Fibroblast of skin of back (primary cell): ENCODE results near the gene CIB4.

ENCODE experiments used
- DNase-seq: peaks from one replicate; pipeline ENCODE4 v3.0.0-alpha.2; 2013

CIB4 gene

DNA sequence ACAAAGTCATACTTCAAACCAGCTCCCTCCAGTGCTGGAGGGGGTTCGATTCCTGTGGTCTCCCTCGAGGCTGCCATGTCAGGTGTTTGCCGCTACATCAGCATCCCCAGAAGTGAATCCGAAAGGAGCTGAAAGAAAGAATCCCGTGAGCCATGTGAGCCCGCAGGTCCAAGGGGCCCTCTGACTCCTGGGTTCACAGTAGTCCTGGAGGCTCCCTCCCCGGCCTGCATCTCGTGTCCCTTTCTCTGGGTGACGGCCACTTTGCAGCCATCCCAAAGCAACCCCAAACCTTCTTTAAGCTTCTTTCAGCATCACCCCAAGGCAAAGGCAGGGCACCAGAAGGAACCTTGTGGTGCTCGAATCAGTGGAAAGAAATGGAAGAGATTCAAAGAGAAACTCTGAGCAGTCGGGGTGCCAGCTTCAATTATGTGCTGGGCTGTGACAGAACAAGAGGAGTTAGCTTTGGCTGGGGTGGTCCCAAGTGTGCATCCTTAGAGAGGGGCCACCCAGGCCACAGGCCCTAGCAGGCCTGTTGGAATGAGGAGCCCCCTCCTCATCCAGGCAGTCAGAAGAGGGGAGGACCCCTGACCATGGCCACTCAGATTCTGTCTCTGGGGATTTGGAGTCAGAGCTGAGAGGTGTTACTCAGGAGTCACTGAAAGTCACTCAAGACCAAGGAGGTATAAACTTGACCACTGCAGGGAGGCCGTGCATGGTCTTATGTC is 59.7 kb downstream of the CIB4 start:
- no peak for DNase-seq

DNA sequence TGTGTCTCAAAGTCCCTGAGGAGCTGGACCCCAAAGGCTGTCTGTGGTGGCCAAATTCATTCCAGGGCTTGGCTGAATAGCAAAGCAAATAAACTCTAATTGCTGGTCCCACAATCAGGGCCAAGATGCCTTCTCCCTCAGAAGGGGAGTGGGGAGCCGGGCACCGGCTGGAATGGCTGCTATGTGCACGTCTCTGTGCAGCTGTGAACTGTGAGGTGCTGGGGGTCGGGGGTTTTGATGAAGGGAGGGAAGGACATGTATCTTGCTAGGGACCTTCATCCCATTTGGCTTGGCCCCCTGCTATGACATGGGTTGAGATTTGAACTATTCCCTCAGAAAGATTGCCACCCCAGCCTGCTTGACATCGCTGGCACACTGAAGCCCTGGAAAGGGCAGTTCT is 60.4 kb downstream of the CIB4 start:
- no peak for DNase-seq

DNA sequence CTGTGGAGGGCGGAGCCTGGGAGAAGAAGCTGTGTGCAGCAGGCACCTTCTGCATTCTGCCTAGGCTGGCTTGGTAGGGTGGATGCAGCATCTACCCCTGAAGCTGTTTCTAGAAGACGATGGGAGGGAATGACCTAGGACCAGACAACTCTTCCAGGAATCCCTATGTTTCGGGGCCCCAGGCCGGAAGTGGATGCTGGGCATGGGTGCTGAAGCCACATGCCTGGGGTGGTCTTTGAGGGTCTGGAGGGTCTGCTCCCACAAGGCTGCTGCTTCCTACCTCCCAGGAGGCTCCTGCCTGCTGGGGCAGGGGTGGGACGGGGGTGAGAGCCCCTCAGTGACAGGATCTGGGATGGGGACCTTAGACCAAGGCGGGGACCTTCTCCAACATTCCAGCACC is 61.0 kb downstream of the CIB4 start:
- no peak for DNase-seq

DNA sequence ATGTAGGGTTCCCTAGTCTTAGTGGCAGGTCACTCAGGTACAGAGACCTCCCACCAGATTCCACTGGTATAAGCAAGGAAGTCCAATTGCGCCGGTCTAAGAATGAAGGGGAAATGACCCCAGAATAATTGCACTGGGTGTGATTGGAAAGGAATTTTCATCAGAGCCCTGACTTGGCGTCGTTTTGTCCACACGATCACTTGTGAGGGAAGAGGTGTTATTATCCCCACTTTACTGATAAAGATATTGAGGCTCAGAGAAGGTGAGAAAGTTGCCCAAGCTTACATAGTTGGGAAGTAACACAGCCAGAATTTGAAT is 61.5 kb downstream of the CIB4 start:
- no peak for DNase-seq

DNA sequence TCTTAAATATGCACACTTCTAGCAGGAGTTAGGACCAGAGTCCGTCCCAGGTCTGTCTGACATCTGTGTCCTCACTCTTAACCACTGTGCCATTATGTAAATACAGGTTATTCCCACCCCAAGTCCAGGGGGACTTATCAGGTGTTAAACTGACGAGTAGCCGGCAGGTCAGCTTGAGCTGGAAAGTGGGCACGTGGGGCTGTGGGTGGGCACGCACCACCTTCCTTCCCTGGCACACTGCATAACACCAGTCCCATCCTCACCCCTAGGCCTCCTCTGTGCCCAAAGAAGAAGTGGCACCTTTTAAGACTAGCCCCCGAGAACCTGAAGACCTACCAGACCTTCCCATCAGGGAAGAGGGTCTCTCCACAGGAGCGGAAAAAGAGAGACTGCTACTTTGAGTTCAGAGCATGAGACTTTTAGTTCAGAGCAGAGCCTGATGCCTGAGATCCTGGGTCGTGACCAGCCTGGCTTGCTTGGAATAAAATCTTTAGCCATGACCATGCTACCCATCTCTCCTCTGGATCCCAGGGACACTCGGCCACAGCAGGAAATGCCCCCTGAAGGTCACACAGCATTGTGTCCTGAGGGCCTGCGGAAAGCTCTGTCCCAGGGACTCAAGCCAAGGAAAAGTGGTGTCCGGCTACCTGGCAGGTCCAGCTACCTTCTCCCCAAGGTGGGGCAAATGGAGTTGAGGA is 62.0 kb downstream of the CIB4 start:
- no peak for DNase-seq

DNA sequence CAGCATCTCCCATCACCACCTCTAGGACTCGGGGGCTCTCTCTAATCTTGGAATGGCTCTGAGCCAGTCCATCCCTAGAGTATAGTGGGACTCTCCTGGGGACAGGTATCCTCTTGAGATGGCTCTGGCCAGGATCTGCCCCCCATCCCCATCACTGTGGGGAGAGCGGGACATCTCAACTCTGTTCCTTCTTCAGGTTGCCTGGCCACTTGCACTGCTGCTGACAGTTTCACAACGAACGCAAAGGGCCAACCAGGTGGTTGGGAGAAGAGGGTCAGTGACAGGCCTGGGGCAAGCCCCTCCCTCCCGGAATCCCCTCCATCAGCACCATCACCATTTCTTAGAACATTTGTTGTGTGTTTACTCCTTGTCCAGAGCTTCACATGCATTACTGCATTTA is 62.6 kb downstream of the CIB4 start:
- DNase-seq, result no peak

DNA sequence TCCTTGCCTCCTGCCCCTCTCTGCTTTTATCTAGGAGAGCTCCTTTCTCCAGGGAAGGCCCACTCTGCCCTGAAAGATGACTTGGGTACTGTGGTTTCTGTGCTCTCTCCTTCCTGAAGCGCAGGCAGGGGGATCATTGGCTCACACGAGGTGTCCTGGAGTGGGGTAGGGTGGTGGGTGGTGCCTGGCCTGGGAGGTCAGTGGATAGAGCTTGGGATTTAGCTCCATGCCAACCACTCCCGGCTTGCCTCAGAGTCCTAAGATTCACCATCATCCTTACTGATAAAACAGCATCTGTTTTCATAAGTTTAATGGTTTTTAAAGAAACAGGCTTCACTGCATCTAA is 63.1 kb downstream of the CIB4 start:
- no peak for DNase-seq

DNA sequence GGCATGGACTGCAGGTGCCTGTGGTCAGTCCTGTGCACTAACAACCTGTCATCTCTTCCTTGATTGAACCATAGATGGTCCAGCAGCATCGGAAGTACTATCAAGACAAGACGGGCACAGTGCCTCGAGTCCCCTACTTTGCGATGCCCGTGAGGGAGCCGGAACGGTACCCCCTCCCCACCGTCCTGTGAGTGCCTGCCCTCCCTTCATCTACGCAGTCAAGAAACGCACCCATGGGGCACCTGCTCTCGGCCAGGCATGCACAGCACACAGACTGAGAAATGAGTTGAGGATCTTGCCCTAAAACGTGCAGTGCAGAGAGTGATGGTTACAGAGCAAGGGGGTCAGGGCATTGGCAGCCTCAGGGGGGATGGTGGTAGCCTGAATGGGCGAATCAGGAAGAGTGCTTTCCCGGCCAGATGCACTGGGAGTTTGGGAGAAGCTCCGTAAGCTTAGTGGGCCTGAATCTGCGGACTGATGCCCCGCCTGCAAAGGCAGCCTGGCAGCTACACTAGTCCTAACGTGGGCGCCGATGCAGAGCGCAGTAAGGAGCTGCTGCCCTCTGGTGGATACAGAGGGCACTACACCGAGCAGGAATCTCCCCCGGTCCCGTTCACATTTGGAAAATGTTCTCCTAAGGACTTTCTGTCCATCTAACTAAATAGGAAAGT is 63.6 kb downstream of the CIB4 start:
- DNase-seq, result peak; percentile 48

DNA sequence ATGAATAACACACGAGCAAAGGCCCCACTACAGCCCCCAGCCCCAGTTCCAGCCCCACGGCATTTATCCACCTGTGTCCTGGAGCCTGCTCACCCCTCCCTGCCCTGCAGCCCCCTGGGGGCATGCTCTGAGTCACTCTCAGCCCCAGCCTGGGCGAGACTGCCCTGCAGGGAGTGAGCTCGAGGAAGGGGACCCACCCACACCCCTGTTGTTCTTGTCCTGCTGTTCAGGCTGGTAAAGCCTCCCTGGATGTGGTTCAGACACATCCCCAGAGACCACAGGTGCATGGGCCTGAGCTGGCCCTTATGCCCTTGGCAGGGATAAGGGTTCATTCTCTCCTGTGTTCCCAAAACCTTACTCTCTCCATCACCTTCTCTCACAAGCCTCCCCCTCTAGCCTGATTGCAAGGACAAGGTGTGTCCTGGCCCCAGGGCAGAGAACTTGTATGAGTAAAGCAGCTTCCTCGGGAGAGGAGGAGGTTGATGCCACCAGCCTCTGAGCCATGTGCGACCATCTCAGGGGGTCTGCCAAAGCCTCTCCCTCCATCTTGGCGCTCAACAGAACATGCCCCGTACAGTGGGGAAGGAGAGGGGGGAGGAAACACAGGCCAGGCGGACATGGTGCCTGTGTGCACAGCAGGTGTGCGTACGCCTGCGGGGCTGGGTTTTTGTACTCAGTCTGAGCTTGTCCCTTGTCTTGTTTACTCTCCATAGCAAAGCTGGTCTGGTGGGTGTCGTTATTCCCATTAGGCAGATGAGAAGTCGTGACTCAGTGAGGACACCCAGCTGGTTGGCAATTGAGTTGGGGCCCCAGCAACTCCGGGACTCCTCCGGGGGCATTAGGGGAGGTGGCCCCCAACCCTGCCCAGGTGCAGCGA is 64.4 kb downstream of the CIB4 start:
- DNase-seq, result no peak

DNA sequence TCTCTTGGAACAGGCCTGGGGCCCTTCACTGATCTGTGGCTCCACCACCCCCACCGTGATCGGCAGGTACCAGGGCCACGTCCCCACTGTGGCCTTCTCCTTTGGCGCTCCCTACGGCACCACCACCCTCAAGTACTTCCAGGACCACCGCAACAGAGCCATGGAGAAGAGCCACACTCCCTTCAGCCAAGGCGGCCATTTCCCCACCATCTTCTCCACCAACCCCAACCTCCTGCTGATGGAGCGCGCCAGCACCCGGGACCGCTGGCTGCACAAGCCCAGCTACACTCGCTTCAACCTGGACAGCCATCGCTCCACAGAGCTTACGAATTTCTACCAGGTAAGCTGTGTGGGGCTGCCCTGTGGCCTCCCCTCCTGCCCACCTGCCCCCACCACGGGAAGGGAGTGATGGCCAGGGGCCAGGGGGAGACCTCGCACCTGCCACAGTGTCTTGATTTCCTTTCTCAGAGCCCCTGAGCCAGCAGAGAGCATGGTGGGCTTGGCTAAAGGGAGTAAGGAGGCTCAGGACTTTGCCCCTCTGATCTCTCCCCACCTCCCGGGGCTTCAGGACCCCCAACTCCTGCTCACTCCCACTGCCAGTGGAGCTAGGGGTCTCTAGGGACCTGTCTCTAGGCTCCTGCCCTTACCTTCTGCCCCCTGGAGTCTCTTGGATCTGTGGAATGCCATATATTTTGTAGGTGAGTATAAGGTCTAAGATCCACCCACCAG is 65.2 kb downstream of the CIB4 start:
- no peak for DNase-seq

DNA sequence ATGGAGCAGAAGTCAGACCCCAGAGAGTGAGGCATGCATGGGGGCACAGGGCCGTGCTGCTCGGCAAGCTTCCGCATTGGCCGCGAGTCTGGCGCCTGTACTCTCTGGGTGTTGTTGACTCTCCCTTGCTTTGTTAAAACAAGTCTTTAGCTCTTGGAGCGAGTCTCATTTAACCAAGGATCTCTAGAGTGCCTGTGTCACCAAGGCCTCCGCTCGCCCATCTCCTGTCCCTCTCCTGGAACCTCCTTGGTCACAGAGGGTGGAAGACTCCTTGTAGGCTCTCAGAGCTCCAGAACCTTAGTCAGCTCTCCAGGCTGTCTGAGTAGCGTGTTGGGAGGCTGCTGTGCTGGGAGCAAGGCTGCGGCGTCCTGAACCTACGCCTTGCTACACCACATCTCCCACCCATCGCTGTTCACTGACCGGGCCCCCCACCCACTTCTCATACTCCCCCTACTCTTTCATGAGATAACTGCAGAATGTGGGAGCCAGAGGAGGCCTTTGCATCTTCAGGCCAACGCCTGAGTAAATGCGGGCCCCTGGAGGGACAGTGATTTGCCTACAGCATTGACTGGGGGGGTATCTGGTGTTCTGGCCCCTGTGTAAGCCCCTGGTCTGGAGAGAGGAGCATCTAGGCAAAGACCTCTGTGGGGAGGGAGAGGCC is 66.1 kb downstream of the CIB4 start:
- no peak for DNase-seq

DNA sequence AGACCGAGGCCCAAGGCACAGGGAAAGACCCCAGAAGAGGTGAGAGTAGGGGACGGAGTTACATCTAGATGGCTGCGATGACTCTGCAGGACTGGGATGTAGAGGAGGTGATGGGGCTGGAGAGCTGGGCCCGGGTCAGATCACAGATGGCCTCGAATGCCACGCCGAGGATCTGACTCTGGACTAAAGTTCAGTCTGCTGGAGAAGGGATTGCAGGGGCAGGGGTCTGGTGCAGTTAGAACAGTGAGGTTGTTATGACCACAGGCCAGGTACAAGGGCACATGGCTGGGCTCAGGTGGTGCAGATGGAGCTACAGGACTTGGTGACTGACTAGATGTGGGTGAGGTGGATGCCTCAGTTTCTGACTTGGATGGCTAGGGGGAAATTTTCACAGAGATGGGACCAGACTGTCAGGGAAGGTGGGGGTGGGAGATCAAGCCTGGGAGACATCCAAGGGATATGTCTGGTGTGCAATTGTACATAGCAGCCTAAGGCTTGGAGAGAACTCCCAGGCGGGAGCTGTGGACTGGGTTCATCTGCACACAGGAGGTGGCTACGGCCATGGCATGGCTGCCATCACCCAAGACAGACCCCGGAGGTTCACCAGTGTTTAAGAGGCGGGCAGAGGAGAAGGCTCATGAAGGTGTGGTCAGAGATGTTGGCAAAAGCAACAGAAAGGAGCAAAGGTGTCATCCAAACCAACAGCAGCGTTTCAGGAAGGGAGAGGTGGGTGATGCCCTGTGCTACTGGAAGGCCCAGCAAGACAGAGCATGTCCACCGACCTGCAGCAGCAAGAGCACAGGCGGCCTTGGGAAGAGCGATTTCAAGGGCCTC is 66.9 kb downstream of the CIB4 start:
- DNase-seq, result no peak

DNA sequence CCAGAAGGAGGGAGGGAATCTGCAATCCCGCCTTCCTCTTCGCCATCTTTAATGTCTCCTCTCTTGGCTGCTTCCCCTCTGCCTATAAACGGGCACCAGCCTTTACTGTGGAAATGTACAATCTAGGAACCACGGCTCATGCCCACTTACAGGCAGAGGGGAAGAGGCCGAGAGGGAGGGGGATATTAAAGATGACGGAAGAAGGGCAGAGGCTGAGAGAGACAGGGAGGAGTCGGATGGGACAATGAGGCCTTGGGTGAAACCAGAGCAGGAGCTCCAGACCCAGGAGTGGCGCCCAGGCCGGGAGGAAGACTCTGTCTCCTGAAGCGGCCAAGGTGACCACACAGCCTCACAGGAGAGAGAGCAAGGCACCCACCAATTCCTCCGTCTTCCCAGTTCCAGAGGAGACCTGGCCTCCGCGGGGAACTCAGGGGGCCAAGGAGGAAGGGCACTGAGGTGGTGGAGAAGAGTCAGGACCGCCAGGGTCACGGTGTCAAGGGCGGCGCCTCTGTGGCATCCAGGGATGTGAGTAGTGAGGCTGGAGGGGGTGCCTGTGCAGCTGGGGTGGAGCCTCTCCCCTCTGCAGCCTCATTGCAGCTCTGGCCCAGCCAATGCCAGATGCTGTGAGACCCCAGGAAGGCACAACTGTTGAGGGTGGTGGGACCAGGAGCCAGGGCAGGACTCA is 67.8 kb downstream of the CIB4 start:
- DNase-seq, result no peak

DNA sequence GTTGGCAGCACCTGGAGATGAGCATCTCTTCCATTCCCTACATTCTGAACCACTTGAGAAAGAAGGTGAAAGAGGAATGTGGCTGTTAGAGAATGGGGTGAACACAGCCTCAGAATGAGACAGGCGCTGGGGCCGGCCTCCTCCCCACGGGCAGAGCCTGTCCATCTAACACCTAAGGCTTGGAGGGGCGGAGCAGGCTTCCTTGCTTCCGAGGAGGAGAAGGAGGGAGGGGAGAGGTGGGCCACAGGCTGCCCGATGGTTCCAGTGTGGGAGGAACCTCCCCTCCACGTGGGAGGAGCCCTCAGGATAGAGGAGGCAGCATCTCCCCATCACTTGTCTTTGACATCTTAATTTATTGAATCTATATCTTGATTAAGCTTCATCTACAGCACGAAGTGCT is 68.6 kb downstream of the CIB4 start:
- DNase-seq, result no peak

DNA sequence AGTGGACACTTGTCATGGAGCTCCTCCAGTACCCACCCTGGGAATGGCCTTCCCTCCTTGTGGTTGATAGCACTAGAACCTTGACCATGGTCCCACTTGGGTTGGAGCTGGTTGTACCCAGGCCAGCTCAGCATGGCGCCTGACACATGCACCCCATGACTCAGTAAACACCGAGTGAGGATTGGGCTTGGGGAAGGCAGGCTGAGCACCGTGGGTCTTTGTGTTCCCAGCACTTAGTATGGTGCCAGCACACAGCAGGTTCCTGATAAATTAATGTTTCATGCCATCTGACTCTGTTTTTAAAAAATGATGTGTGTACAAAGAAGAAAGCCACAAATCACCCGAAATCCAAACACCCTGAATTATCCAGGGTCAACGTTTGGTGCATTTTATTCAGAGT is 69.8 kb downstream of the CIB4 start:
- DNase-seq, result no peak

DNA sequence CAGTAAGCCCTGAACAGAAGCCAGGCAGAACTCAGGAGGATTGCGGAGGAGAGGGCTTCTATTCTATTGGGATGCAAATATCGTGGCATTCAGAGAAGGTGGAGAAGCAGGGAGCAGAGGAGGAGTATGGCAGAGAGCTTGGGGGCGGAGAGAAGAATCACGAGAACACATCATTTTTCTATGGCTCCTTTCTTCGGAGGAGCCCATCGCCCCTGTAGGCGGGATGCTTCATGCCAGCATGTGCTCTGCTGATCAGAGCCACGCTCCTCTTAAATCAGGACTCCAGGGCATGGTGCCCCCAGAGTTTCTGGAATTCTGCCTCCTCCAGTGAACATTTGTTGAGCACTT is 71.1 kb downstream of the CIB4 start:
- no peak for DNase-seq

DNA sequence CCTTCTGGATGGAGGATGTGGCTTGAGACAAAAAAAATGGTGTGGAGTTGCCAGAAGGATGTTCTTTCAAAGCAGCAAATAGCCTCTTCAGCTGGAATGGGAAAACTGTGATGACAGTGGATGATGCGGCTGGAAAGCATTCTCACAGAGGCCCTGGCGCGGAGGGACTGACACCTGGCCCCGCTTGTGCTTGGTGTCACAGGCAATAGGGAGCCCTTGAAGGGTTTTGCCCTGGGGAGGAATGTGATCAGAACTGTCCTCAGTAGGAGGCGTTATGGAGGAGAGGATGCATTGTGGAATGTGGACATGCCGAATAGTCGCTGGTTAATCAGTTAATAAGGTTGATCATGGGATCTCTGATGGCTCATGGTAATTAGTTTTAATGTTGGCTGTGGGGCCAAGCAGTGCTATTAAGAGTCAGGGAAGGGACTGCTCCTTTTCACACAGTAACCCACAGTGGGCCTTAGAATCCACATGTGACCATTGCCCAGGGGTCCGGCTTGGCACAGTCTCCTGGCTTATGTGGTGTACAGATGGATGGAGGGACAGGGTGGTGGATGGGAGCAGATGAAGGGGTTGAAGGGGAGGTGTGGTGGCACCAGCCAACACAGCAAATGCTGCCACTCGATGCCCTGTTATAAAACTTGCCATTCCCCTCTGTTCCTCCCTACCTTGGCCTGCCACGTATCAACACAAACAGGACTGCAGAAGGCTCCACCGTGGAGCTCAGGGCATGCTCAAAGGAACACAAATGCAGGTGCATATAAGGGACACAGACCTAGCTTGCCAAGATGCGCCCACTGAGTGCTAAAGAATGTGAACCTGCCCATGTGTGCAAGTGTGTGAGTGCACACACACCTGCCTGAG is 71.7 kb downstream of the CIB4 start:
- no peak for DNase-seq

DNA sequence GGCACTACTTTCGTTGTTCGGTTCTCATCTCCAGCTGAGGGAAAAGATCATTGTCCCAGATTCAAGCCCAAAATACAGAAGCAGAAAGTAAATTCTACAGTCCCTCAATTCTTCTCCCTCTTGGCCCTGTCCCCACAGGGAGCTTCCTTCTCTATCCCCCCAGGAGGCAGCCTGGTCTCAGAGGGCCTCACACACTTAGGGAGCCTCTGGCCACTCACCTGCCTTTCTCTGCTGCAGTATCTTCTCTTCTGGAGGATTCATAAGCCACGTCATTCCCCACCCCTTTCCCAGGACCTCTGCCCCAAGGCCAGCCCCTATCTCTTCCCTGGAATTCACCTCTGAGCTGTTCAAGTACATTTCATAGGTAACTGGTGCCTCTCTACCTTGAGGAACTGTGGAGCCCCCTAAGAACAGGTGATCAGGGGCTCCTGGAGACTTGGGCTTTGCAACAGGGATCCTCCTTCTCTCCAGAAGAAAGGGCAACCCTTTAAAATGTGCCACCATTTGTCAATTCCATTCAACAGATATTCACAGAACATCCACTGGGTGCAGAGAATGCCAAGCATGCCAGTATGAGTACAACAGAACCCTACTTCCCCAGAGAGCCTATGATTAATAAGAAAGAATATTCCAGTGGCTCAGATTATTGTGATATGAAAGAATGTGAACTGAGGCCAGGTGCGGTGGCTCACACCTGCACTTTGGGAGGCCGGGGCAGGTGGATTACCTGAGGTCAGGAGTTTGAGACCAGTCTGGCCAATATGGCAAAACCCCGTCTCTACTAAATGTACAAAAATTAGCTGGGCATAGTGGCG is 72.9 kb downstream of the CIB4 start:
- no peak for DNase-seq

DNA sequence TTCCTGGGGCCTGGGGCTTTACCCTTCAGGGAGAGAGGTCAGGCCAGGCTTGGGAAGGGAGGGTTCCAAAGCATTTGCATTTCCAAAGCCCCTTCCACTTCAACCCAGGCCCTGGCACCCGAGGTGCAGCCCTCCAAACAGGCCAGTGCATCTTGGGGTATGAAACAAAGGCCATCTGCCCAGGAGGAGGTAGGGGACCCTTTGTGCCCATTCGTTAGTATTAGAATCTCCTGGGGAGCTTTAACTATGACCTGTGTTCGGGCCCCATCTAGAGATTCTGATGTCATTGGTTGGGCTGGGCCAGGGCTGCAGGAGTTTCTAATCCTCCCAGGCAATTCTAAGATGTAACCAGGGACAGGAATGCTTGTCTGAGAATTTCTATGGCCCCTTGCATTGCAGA is 73.6 kb downstream of the CIB4 start:
- no peak for DNase-seq
